Measurements from ENCODE around the gene SLC15A2. TPM values are rescaled to one million over a fixed set of nuclear protein-coding genes. Genes with fewer than 3 reads are reported as not detected.

Gene SLC15A2
- total RNA-seq, 1 donor from 2014 or later = 0.89 TPM

GRCh38 chr3:121863801-121864200 lies 30.4 kb upstream of the SLC15A2 start:
- Histone ChIP-seq H3K36me3 (ENCODE audit: insufficient read depth, low read length) (no peaks in the 10 kb centered on the region), H3K27me3 (ENCODE audit: insufficient read depth, low read length) (no peaks in the 10 kb centered on the region), H3K27ac (ENCODE audit: low read depth, low read length) (no peak overlapping the region), H3K4me3 (ENCODE audit: insufficient read depth, low read depth, low read length) (no peak overlapping the region), H4K20me1 (ENCODE audit: insufficient read depth, low read length) (no peaks in the 10 kb centered on the region), H3K79me2 (ENCODE audit: insufficient read depth, low read length) (no peaks in the 10 kb centered on the region), H2AFZ (ENCODE audit: low read depth, low read length) (no peak overlapping the region), H3K4me1 (ENCODE audit: insufficient read depth, low read length) (no peaks in the 10 kb centered on the region), H3K9ac (ENCODE audit: low read length) (no peak overlapping the region), H3K4me2 (ENCODE audit: low read length) (no peak overlapping the region), H3K9me3 (ENCODE audit: insufficient read depth, low read depth, low read length) (no peaks in the 10 kb centered on the region)
- H3K27ac Mint-ChIP-seq (ENCODE audit: unreplicated experiment) = no peak overlapping the region
- H3K9me3 Mint-ChIP-seq (ENCODE audit: unreplicated experiment) = peaks cover 2% of the 10 kb centered on the region
- FAIRE-seq (no peak), DNase-seq (ENCODE audit: low read depth) (no peak)
- H3K36me3 Mint-ChIP-seq (ENCODE audit: low read depth, unreplicated experiment) = peaks cover 2% of the 10 kb centered on the region
- H3K4me3 Mint-ChIP-seq (ENCODE audit: unreplicated experiment) = no peak overlapping the region
- TF ChIP-seq EZH2 (IDR thresholded peaks at IDR 0.05; ENCODE audit: insufficient read depth, low read length) (no peak), CTCF (IDR thresholded peaks at IDR 0.05; ENCODE audit: insufficient read depth, low read depth, low read length) (no peak)
- H3K4me1 Mint-ChIP-seq (ENCODE audit: low read depth, unreplicated experiment) = no peaks in the 10 kb centered on the region
- H3K27me3 Mint-ChIP-seq (ENCODE audit: low read depth, unreplicated experiment) = no peaks in the 10 kb centered on the region

- FAIRE-seq = no peak
- H3K36me3 Mint-ChIP-seq (ENCODE audit: low read depth, unreplicated experiment) = no peaks in the 10 kb centered on the region
- no peak overlapping the region for H3K27ac Mint-ChIP-seq (ENCODE audit: unreplicated experiment)
- H3K4me1 Mint-ChIP-seq (ENCODE audit: low read depth, unreplicated experiment) = no peaks in the 10 kb centered on the region
- H3K4me2 ChIP-seq (ENCODE audit: low read length) = no peak overlapping the region
- H2AFZ ChIP-seq (ENCODE audit: low read depth, low read length) = no peak overlapping the region
- no peak overlapping the region for H3K4me3 Mint-ChIP-seq (ENCODE audit: unreplicated experiment)
- no peak for DNase-seq (ENCODE audit: low read depth)
- H3K36me3 ChIP-seq (ENCODE audit: insufficient read depth, low read length) = no peaks in the 10 kb centered on the region
- no peaks in the 10 kb centered on the region for H3K4me1 ChIP-seq (ENCODE audit: insufficient read depth, low read length)
- H3K27ac ChIP-seq (ENCODE audit: low read depth, low read length) = no peak overlapping the region
- H4K20me1 ChIP-seq (ENCODE audit: insufficient read depth, low read length) = no peaks in the 10 kb centered on the region
- H3K27me3 ChIP-seq (ENCODE audit: insufficient read depth, low read length) = no peaks in the 10 kb centered on the region
- H3K9me3 ChIP-seq (ENCODE audit: insufficient read depth, low read depth, low read length) = no peaks in the 10 kb centered on the region
- H3K9me3 Mint-ChIP-seq (ENCODE audit: unreplicated experiment) = no peaks in the 10 kb centered on the region
- no peak overlapping the region for H3K4me3 ChIP-seq (ENCODE audit: insufficient read depth, low read depth, low read length)
- no peak overlapping the region for H3K9ac ChIP-seq (ENCODE audit: low read length)
- H3K79me2 ChIP-seq (ENCODE audit: insufficient read depth, low read length) = no peaks in the 10 kb centered on the region
- no peaks in the 10 kb centered on the region for H3K27me3 Mint-ChIP-seq (ENCODE audit: low read depth, unreplicated experiment)
- no peak for TF ChIP-seq EZH2 (IDR thresholded peaks at IDR 0.05; ENCODE audit: insufficient read depth, low read length)
- no peak for TF ChIP-seq CTCF (IDR thresholded peaks at IDR 0.05; ENCODE audit: insufficient read depth, low read depth, low read length)
Observed at GRCh38 chr3:121869736-121870135, 24.5 kb upstream of the SLC15A2 start.

- no peaks in the 10 kb centered on the region for H3K9me3 ChIP-seq (ENCODE audit: insufficient read depth, low read depth, low read length)
- no peak overlapping the region for H3K4me3 ChIP-seq (ENCODE audit: insufficient read depth, low read depth, low read length)
- Mint-ChIP-seq H3K36me3 (ENCODE audit: low read depth, unreplicated experiment) (no peaks in the 10 kb centered on the region), H3K4me1 (ENCODE audit: low read depth, unreplicated experiment) (no peaks in the 10 kb centered on the region), H3K27me3 (ENCODE audit: low read depth, unreplicated experiment) (no peaks in the 10 kb centered on the region), H3K9me3 (ENCODE audit: unreplicated experiment) (no peaks in the 10 kb centered on the region), H3K27ac (ENCODE audit: unreplicated experiment) (no peak overlapping the region), H3K4me3 (ENCODE audit: unreplicated experiment) (no peak overlapping the region)
- H3K27ac ChIP-seq (ENCODE audit: low read depth, low read length) = no peak overlapping the region
- H3K4me1 ChIP-seq (ENCODE audit: insufficient read depth, low read length) = no peaks in the 10 kb centered on the region
- TF ChIP-seq EZH2 (IDR thresholded peaks at IDR 0.05; ENCODE audit: insufficient read depth, low read length) (no peak), CTCF (IDR thresholded peaks at IDR 0.05; ENCODE audit: insufficient read depth, low read depth, low read length) (no peak)
- DNase-seq (ENCODE audit: low read depth) = no peak
- H3K4me2 ChIP-seq (ENCODE audit: low read length) = no peak overlapping the region
- no peaks in the 10 kb centered on the region for H3K79me2 ChIP-seq (ENCODE audit: insufficient read depth, low read length)
- no peak for FAIRE-seq
- H4K20me1 ChIP-seq (ENCODE audit: insufficient read depth, low read length) = no peaks in the 10 kb centered on the region
- H3K36me3 ChIP-seq (ENCODE audit: insufficient read depth, low read length) = no peaks in the 10 kb centered on the region
- no peak overlapping the region for H3K9ac ChIP-seq (ENCODE audit: low read length)
- no peak overlapping the region for H2AFZ ChIP-seq (ENCODE audit: low read depth, low read length)
- no peaks in the 10 kb centered on the region for H3K27me3 ChIP-seq (ENCODE audit: insufficient read depth, low read length)
Observed at GRCh38 chr3:121870717-121871116, 23.5 kb upstream of the SLC15A2 start.
